ENCODE data around the gene TDRD6.

GRCh38 chr6:46688117-46688965 lies 656 bp downstream of the TDRD6 start:
- TF ChIP-seq CTCF (IDR thresholded peaks at IDR 0.05): no peak
- no peak for TF ChIP-seq POLR2A (IDR thresholded peaks at IDR 0.05)

All from suprapubic skin (tissue), 3 donors.